Measurements from ENCODE around the gene UAP1L1.
A peak's percentile ranks its signal among the peaks of the same experiment; 100 is the strongest.
"Not testable (repeated sequence)": the region's sequence is repeated elsewhere in the genome, so short reads cannot be mapped to it uniquely, and the experiment has no call there.

Gene UAP1L1

GRCh38 chr9:137114220-137114612, 36.9 kb downstream of the UAP1L1 start:
- DNase-seq (ENCODE audit: low read depth, low spot score), result no peak

DNA sequence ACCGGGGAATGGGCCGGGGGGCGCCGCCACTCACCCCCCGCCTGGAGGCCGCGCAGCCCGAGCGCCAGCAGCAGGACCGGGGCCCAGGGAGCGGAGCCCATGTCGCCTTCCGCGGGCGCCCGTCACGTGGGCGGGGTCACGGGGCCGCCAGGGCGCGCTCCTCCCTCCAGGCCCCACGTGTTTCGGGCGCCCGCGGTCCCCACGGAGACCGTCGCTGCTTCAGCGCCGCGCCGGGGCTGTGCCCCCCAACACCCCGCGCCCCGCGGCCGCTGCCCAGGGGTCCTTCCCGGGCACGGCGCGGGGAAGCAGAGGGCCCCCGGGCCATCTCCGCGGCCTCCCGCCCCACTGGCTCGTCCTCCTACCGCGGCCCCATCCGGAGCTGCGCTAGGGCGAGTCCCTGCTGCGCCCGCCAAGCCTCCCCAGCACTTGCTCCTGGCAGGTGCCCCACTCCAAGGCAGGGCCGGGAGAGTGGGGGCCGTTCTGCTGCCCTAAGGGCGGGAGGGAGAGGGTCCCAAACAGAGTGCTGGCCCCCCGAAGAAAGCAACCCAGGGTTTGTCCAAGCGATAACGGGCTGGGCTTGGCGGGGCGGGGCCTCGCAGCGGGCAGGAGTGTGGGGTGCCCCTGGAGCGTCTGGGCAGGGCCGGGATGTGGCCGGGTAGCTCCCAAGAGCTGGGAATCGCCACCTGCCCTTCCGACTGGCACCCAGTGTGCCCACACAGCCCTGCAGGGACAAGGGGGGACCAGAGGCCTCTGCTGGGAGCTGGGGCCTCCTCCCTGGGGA, 37.5 kb downstream of the UAP1L1 start, which contains the start of gene DPP7:
DPP7 (minus strand) TSS at position 121 of the 781 bp plus-strand sequence; CDS start at position 101, 20 bp downstream.
- no peak for DNase-seq (ENCODE audit: low read depth, low spot score)

- no peak for DNase-seq (ENCODE audit: low read depth, low spot score)
These were observed 38.2 kb downstream of the UAP1L1 start for GRCh38 chr9:137115394-137116026.

DNA sequence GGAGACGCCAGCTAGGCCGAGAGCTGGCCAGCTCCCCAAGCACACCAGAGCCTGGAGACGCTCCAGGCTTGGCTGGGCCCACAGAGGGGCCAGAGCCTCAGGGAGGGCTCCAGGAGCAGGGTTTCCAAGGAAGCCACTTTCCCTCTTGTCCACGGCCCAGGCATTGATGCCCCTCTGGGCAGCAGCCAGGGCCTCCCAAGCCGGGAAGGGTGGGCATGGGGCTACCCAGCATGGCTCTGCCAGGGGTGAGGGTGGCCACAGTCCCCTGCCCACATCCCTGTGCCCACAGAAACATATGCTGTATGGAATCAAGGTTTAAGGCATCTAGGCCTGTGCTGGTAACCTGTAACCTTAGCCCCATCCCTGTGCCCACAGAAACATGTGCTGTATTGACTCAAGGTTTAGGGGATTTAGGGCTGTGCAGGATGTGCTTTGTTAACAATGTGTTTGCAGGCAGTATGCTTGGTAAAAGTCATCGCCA, 38.8 kb downstream of the UAP1L1 start:
- DNase-seq (ENCODE audit: low read depth, low spot score), result no peak

GRCh38 chr9:137116728-137117127, 39.4 kb downstream of the UAP1L1 start:
- DNase-seq (ENCODE audit: low read depth, low spot score), result no peak

DNA sequence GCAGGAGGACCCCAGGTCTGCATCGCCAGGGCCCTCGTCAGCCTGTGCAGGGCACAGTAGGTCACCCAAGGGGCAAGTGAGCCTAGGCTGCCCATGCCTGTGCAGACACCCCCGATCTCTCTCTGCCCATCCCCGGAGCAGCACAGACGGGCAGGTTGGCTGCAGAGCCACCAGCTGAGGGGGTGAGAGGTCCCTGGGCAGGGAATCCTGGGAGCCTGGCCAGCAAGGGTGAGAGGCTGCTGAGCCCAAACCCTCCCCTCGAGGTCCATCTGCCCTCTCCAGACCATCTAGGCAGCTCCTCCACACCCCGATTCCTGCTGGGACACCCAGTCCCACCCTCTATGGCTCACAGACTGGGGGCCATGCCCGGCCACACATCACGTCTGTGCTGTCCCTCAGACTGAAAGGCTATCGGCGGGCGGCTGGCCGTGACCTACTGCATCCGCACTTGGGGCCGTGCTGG, 40.0 kb downstream of the UAP1L1 start:
- no peak for DNase-seq (ENCODE audit: low read depth, low spot score)

GRCh38 chr9:137118092-137118603, 40.8 kb downstream of the UAP1L1 start:
- DNase-seq (ENCODE audit: low read depth, low spot score), result not testable (repeated sequence)

- DNase-seq (ENCODE audit: low read depth, low spot score), result not testable (repeated sequence)
These were observed 44.8 kb downstream of the UAP1L1 start for GRCh38 chr9:137121927-137122795.

DNA sequence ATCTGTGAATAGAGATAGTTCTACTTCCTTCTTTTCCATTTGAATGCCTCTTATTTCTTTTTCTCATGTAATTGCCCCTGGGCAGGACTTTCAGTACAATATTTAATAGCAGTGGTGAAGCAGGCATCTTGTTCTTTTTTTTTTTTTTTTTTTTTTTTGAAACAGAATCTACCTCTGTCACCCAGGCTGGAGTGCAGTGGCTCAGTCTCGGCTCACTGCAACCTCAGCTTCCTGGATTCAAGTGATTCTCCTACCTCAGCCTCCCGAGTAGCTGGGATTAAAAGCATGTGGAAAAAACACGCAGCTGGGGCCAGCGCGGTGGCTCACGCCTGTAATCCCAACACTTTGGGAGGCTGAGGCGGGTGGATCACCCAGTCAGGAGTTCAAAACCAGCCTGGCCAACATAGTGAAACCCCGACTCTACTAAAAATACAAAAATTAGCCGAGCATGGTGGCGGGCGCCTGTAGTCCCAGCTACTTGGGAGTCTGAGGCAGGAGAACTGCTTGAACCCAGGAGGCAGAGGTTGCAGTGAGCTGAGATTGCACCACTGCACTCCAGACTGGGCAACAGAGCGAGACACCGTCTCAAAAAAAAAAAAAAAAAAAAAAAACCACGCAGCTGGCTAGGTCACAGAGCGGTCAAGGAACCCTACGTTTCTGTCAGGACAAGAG, 45.6 kb downstream of the UAP1L1 start:
- DNase-seq (ENCODE audit: low read depth, low spot score), result not testable (repeated sequence)

DNA sequence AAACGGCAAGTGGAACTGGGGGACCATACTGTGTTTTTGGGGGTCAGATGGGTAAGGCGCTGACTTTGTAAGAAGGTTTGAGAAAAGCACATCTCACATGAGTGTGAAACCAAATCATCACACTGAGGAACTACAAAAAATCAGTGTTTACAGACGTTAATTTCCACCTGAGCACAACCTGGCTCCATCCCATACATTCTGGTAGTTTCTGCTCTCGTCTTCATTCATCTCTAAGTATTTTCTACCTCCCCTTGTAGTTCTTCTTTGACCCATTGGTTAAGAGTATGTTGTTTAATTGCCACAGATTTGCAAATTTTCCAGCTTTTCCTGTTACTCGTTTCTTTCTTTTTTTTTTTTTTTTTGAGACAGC, 46.1 kb downstream of the UAP1L1 start:
- no peak for DNase-seq (ENCODE audit: low read depth, low spot score)

DNA sequence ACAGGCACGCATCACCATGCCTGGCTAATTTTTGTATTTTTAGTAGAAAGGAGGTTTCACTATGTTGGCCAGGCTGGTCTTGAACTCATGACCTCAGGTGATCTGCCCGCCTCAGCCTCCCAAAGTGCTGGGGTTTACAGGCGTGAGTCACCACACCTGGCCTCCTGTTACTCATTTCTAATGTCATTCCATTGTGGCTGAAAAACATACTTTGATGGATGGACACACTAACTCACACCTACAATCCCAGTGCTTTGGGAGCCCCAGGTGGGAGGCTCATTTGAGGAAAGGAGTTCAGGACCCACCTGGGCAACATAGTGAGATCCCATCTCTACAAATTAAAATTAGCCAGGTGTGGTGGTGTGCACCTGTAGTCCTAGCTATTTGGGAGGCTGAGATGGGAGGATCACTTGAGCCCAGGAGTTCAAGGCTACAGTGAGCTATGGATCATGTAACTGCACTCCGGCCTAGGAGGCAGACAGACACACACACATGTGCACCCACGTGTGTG, 46.7 kb downstream of the UAP1L1 start:
- not testable (repeated sequence) for DNase-seq (ENCODE audit: low read depth, low spot score)

- DNase-seq (ENCODE audit: low read depth, low spot score), result no peak
These were observed 49.5 kb downstream of the UAP1L1 start for GRCh38 chr9:137126786-137127185.

DNA sequence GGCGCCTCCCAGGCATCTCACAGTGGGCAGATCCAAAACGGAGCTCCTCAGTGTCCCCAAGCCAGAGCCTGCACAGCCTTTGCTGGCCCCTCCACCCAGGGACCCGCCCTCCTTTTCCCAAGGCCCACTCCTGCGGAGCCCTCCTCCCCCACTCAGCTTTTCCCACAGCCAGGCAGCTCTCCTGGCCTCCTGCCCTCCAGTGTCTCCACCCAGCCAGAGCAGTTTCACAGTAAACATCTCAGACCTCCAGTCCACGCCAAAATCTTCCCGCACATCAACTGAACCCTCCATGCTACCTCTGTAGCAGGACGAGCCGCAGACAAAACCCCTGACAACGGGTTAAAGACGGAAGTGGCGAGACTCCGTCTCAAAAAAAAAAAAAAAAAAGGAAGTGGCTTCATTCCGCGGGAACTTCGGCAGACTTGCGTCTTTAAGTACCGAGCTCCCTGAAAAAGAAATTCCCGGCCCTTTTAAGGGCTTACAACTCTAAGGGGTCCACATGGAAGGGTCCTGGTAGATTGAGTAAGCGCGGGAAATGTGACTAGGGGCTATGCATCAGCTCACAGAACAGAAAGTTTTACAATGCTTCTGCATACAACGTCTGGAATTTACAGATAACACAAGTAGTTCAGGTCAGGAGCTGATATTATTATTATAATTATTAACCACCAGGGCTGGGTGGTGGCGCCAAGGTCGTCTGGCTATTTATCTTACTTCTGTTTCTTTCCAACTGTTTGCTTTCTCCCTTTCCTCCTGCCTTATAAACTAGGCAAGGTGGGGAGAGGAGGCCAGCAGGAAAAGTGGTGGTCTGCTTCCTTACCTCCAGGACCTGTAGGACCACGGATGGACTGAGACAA, 50.2 kb downstream of the UAP1L1 start:
- DNase-seq (ENCODE audit: low read depth, low spot score), result no peak

GRCh38 chr9:137128158-137128861, 51.0 kb downstream of the UAP1L1 start:
- DNase-seq (ENCODE audit: low read depth, low spot score), result peak; percentile 64

DNA sequence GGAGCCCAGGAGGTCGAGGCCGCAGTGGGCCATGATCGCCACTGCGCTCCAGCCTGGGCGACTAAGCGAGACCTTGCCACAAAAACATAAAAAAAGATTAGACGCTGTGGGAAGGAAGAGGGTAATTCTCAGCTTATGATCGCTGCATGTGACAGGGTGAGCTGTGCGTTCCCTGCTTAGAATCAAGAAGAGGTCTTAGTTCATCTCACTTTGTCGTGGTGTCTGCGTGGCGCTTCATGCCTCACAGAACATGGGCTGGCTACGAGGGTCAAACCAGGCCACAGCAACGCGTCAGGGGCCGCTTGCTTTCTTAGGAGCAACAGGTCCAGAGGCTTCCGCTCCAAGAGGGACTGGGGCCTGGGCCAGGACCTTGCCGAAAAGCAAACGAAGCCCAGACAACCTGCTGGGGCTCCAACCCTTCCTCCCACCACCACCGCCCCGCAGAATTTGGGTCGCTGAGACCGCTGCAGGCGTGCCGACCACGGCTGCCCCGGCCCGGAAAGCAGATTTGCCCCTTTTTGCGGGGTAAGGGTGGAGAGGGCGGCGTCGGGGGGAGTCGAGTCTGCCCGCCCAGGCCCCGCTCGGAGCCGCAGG, 51.6 kb downstream of the UAP1L1 start:
- DNase-seq (ENCODE audit: low read depth, low spot score), result no peak

- DNase-seq (ENCODE audit: low read depth, low spot score), result peak; percentile 88
These were observed 52.3 kb downstream of the UAP1L1 start for GRCh38 chr9:137129456-137130175.

DNA sequence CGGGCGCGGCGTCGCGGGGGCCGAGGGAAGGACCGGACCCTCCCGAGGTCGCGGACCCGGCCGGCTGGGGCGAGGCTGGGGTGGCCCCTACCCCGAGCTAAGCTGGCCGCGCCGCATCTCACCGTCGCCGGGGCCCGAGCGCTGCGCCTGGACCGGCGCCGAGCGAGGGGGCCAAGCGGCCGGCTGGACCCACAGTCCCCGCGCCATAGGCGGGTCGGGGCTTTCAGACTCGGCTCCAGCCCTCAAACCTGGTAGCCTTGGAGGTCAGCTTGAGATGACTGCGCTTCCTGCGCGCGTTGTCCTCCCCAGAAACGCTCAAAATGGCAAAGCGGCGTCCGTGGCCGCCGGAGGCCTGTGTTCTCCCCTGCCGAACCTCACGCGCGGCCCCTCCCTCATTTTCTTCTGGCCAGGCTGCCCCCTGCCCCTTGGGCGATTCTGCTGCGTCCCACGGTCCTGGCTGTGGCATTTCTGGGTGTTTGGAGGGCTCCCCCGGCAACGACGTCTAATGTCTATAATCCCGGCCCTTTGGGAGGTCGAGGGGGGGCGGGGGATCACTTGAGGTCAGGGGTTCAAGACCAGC, 52.9 kb downstream of the UAP1L1 start:
- no peak for DNase-seq (ENCODE audit: low read depth, low spot score)

Measured in ELF-1 (cell line).